CD4-positive, alpha-beta T cell treated with Interleukin-17A for 1 hour (primary cell): Measurements from ENCODE around the gene ABHD2.
"Not testable (repeated sequence)": the region's sequence is repeated elsewhere in the genome, so short reads cannot be mapped to it uniquely, and the experiment has no call there.

Experiments used
- DNase-seq: peaks from one replicate; pipeline ENCODE4 v3.0.0-alpha.2; 2020

ABHD2 gene

GRCh38 chr15:89101302-89102193 is 13.3 kb downstream of the ABHD2 start:
- DNase-seq = no peak

GRCh38 chr15:89103481-89104171 is 15.4 kb downstream of the ABHD2 start:
- DNase-seq = no peak

- no peak for DNase-seq
Measured at GRCh38 chr15:89104172-89104564, 15.9 kb downstream of the ABHD2 start.

DNA sequence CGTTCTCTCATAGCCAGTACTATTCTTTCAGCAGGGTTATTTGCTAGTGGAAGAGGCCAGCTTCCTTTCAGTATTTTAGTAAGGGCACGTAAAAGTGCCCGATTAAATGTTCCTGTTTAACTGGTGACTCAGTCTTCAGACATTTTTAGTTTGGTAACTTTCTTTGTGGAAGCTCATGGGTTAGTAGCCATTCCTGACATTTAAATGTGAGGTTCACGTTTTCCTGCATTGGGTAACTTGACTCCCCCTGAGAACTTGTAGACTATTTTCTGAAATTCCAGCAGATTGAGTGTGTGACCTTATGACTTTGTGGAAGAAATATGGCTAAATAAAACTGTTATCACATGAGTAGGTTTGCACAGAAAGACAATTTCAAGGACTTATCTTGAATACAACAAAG is 16.9 kb downstream of the ABHD2 start:
- no peak for DNase-seq

- no peak for DNase-seq
Measured at GRCh38 chr15:89106200-89106599, 17.9 kb downstream of the ABHD2 start.

- DNase-seq = no peak
Measured at GRCh38 chr15:89107984-89108383, 19.7 kb downstream of the ABHD2 start.

- no peak for DNase-seq
Measured at GRCh38 chr15:89108835-89109234, 20.6 kb downstream of the ABHD2 start.

DNA sequence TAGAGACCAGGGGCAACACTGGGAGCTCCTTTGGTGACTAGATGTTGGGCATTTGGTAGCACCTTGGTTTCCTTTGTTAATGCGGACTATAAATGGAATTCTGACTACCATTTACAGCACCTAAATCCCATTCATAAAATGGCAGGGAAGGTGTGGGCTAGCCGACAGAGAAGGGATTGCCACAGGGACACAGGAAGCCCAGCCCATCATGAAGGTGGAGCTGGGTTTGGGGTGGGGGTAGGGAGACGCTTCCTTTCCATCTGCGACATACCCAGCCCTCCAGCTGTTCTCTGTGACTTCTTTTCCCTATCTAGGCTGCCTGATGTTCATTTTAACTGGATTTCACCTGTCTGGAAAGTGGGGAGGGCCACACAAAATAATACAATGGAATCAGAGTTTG is 21.0 kb downstream of the ABHD2 start:
- no peak for DNase-seq

GRCh38 chr15:89110060-89110459 is 21.8 kb downstream of the ABHD2 start:
- no peak for DNase-seq

DNA sequence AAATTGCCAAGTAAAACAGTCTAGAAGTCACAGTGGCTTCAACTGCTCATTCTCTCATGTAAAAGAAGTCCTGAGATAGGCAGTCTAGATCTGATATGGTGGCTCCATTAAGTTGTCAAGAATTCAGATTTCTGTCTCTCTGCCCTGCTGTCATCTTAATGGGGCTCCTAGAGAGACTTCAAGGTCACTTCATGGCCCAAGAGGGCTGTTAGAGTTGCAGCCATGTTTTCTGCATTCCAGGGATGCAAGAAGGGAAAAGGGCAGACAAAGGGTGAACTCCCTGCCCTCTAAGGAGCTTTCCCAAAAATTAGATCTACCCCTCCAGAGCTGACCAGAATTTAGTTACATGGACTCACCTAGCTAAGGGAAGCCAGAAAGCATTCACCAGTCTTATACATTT is 23.1 kb downstream of the ABHD2 start:
- DNase-seq = no peak

GRCh38 chr15:89111961-89112340 is 23.7 kb downstream of the ABHD2 start:
- no peak for DNase-seq

DNA sequence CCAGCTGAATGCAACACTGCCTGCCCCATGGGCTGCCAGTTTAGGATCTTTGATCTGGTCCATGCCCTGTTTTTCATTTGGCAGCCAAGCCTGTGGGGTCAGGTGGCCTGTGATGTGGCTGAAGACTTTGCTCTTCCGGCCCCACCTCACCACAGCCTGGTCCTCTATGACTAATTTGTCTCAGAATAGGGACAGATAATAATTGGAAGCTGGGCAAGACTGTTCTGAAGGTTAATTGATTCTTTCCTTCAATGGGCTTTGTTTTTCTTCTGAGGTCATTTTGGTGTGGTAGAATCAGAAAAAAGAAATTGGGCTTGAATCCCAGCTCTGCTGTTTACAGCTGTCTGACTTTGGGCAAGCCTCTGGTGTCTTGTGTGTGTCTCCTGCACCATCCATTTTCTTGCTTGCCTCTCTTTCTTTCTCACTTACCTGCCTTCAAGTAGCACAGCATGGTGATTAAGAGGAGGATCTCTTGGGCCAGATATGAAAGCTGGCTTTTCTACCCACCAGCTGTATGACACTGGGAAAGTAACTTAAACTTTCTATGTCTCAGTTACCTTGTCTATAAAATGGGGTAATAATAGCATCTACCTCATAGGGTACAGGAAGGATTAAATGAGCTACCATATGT is 24.2 kb downstream of the ABHD2 start:
- DNase-seq = no peak

GRCh38 chr15:89113296-89114024 is 25.2 kb downstream of the ABHD2 start:
- DNase-seq = no peak

DNA sequence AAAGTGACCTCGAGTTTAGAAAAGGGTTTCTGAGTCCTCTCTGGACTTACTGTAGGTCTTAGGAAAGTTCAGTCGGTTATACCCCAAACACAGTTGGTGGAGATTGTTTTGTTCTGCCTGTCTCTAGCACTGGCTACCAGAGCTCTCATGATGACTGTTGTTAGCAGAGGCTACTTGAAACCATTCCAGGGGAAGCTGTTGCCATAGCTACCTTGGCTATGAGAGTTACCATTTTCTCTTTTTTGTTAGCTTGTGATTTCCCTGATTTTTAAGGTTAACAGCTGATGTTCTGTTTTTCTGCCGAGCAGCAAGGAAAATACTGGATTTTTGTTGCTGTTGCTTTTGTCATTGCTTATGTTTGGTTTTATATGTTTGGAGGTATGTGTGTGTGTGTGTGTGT is 26.7 kb downstream of the ABHD2 start:
- no peak for DNase-seq

- DNase-seq = no peak
Measured at GRCh38 chr15:89115547-89115946, 27.3 kb downstream of the ABHD2 start.

GRCh38 chr15:89116404-89116803 is 28.1 kb downstream of the ABHD2 start:
- no peak for DNase-seq

GRCh38 chr15:89117790-89118189 is 29.5 kb downstream of the ABHD2 start:
- no peak for DNase-seq

DNA sequence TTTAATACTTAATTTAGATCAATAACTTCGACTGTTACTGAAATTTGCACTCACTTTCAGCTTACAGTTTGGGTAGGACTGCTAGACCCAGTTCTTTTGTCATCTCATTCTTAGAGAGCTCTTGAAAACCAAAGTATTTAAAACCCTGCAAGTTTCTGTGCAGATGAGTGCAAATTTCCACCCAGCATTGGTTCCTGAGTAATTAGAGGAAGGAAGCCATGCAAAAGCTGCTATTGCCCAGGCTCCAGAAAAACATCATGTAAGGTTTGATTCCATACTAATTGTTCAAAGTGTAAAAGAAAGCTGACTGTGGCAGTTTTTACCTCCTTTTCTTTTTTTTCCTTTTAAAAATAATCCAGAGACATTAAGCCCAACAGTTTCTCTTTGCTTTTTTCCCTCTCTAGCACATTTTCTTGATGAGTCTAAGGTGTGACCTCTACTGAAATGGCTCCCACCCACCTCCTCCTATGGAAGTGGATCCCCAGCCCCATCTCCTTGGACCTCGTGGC is 30.3 kb downstream of the ABHD2 start:
- DNase-seq = no peak

DNA sequence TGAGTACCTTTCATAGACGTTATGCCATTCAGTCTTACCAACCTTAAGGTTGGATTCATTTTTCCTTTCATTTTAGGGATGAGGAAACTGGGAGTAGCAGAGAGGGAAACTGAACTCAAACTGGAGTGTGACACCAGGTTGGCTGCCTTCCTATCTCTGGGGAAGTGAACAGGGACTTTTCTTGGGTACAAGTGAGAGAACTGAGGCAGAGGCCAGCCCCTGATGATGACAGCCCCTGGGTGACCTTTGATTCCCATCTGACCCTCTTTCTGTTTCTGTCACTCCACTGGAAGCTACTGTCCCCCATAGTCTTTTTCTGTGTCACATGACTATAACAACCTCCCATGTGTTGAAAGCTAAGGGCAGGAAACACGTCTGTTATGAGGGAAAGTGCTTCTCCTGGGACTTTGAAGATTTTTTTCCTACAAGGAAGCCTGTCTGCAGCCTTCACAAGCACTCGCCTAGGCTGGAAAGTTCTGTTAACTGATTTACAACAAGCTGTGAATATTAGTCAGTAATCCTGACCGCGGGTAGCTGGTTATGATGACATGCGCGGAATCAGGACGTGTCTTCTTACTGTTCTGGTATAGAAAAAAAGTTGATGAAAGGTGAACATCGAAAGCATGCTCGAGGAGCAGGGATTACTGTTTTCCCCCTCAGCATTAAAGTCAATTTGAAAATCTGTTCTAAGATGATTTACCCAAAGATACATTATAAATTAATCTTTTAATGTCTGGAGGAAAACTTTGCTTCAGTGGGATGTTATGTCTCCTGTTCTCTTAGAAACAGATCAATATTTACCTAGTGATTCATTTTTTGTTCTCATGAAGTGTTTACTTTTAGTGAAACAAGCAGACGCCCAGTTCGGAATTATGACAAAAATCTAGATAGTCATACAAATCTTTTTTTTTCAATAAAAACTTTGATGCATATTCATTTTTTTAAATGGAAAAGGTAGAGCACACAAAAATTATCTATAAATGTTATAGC is 31.5 kb downstream of the ABHD2 start:
- DNase-seq = no peak

GRCh38 chr15:89120479-89121000 is 32.3 kb downstream of the ABHD2 start:
- DNase-seq = not testable (repeated sequence)

DNA sequence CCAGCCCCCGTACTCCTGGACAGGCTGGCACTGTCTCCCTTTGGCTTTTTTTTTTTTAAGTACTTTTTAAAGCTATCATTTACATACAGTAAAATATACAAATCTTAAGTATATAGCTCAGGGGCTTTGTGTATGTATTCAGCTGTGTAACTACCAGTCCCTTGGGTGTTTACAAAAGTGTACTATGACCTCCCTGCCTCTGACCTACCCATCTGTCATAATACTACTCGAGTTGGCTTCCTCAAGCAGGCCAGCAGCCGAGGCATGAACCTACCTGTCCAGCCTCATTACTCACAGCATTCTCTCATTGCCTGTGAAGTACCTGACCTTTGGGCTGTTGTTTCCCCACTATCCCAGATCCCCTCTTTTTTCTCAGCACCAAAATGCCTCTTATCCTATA is 33.2 kb downstream of the ABHD2 start:
- no peak for DNase-seq
